NCI-H345 treated with DMSO at 0.1 percent for 48 hours (cell line): Measurements from ENCODE around the gene SLIT3.
"Not testable (repeated sequence)": the region's sequence is repeated elsewhere in the genome, so short reads cannot be mapped to it uniquely, and the experiment has no call there.

Source experiments
- DNase-seq: peaks from one replicate; lab custom pipeline; 2025; ENCODE audit not compliant: unreplicated experiment; lab: John Stamatoyannopoulos, UW

The SLIT3 gene

GRCh38 chr5:168669156-168669555 is 631.8 kb downstream of the SLIT3 start:
- no peak for DNase-seq

DNA sequence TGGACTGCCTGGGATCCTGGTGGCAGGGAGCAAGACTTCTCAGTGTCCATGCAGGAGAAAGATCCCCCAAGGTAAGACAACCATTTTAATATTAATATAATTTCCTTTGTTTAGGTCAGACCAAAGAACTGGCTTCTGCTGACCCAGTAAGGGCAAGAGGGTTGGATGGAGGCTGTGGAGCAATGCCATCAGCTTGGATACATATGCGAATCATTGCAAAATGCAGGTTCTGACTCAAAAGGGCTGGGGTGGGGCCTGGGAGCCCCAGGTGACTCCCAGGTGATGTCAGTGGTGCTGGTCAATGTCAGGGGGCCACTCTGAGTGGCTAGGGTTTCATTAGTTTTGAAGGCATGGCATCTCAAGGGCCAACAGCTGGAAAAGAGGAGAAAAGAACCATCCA is 632.9 kb downstream of the SLIT3 start:
- DNase-seq: no peak

DNA sequence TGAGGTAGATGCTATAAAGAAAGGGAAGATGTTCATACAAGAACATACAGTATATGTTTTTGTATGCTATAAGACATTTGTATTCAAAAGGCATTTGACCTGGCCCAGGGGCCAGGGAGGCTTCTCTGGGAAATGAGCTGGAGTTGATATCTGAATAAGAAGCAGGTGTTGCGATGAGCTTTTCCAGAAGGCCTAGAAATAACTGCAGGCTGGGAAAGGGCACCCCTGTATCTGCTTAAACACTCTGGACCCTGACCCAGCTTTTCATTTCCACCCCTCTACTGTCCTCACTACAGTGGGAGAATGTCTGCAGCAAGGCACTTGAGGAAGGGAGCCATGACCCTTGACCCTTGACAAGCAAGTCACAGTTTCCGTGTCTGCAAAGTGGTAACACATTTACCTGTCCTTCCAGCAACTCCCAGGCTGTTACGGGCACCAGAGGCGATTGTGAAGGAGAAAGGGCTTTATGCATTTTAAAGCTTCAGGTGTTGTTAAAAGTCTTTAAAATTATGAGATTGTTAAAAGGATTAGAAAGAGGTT is 633.6 kb downstream of the SLIT3 start:
- DNase-seq: no peak

GRCh38 chr5:168666356-168666755 is 634.6 kb downstream of the SLIT3 start:
- no peak for DNase-seq

GRCh38 chr5:168663276-168664004 is 637.5 kb downstream of the SLIT3 start:
- DNase-seq: no peak

GRCh38 chr5:168661593-168662485 is 639.1 kb downstream of the SLIT3 start:
- no peak for DNase-seq

GRCh38 chr5:168660691-168661090 is 640.2 kb downstream of the SLIT3 start:
- DNase-seq: no peak

DNA sequence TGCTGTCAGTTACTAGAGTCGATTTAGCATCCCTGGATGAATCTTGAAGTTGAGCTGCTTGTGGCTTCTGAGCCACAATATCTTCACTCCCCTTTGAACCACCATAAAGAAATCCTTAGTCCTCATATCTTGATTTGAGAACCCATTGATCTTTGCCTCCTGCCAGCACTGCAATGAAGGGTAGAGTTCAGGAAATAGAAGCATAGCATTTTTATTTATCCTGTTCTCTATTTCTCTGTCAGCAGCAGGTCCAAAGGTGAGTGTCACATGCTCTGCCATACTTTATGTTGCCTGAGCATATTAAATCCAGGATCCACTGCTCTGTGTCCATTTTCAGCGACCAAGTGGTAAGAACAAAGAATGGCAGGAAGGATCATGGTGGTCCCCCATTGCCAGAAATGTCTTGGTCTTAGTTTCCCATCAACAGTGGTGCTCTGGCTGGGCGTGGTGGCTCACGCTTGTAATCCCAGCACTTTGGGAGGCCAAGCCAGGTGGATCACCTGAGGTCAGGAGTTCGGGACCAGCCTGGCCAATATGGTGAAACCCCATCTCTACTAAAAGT is 641.6 kb downstream of the SLIT3 start:
- DNase-seq: no peak

DNA sequence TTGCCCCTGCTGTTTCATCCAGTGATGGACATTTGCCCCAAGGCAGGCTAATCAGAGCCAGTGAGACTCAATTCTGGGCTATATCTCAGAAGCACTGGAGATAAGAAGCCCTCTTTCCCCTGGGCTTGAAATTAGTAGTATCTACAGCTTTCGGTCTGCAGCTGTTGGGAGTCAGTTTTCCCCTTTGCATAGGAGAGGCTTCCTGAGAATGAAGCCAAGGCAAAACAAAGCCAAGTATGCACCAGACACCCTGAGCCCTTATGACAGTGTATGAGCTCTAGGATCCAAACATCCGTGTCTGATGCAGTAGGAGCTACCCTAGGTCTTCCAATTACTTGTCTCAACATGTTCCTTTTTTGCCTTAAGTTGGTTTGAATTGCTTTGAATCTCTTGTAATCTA is 642.5 kb downstream of the SLIT3 start:
- DNase-seq: no peak

- no peak for DNase-seq
Observed at GRCh38 chr5:168656633-168657032, 644.3 kb downstream of the SLIT3 start.

GRCh38 chr5:168655316-168655715 is 645.6 kb downstream of the SLIT3 start:
- no peak for DNase-seq

GRCh38 chr5:168654211-168654721 is 646.7 kb downstream of the SLIT3 start:
- no peak for DNase-seq

GRCh38 chr5:168653626-168654025 is 647.3 kb downstream of the SLIT3 start:
- no peak for DNase-seq

DNA sequence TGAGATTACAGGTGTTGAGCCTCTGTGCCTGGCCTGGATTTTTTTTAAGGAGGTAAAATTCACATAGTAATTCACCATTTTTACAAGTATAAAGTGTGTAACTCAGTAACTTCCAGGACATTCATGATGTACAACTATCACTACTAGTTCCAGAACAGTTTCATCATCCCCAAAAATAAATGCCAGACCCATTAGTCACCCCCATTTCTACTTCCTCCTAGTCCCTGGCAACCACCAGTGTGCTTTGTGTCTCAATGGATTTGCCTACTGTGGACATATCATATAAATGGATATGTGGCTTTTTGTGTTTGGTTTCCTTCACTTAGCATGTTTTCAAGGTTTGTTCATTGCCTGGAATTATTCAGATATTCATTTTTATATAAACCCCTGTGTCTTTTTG is 649.3 kb downstream of the SLIT3 start:
- no peak for DNase-seq

DNA sequence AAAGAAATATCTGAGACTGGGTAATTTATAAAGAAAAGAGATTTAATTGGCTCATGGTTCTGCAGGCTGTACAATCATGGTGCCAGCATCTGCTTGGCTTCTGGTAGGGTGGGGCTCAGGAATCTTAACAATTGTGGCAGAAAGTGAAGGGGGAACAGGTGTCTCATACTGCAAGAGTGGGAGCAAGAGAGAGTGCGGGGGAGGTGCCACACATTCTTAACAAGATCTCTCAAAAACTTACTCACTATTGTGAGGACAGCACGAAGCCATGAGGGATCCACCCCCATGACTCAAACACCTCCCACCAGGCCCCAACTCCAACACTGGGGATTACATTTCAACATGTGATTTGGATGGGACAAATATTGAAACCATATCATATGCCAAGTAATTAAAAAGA is 651.6 kb downstream of the SLIT3 start:
- no peak for DNase-seq

- DNase-seq: no peak
Observed at GRCh38 chr5:168648576-168648975, 652.4 kb downstream of the SLIT3 start.

- DNase-seq: no peak
Observed at GRCh38 chr5:168648016-168648415, 652.9 kb downstream of the SLIT3 start.

GRCh38 chr5:168647083-168647482 is 653.9 kb downstream of the SLIT3 start:
- DNase-seq: no peak

DNA sequence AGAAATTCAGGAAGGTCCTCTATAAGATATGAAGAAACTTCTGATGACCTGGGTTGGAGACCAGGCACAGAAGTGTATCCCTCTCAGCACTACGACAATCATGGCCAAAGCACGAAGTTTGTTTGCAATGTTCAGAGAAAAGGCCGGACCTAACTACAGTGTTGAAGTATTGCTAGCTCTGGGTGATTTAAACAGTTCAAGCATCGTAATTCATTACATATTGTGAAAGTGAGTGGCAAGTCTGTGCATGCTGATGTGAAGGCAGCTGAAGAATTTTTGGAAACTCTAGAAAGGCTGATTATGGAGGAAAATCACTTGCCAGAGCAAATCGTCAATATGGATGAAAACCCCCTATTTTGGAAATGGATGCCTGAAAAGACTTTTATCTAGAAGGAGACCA is 654.6 kb downstream of the SLIT3 start:
- DNase-seq: no peak

DNA sequence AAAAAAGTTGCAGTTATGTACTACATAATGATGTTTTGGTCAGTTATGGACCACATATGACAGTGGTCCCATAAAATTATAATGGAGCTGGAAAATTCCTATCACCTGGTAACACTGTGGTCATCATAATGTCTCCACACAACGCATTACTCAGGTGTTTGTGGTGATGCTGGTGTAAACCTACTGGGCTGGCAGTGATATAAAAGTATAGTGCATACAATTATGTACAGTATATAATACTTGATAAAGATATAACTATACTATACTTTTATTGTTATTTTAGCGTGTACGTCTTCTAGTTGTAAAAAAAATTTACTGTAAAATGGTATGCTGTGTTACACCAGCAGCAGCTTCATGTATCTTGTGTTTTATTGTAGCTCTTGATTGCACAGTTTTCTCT is 655.7 kb downstream of the SLIT3 start:
- no peak for DNase-seq

DNA sequence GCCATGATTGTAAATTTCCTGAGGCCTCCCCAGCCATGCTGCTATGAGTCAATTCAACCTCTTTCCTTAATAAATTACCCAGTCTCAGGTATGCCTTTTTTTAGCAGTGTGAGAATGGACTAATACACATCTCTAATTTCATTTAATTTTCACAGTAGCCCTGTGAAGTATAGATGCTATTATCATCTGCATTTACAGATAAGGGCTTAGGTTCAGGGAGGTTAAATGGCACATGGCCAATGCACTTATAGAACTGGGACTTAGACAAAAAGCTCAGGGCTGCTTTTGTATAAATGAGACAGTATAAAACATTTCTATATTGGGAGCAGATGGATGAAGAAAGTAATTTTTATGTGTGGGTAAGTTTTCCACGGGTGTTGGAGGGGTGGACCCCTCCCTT is 658.9 kb downstream of the SLIT3 start:
- DNase-seq: no peak

- not testable (repeated sequence) for DNase-seq
Observed at GRCh38 chr5:168638846-168639245, 662.1 kb downstream of the SLIT3 start.
